Left lung (tissue), 10 donors: Measurements from ENCODE around the gene C2orf49. TPM values are rescaled to one million over a fixed set of nuclear protein-coding genes. Genes with fewer than 3 reads are reported as not detected.

Experiments used
- ATAC-seq: fragments of 200-7000 bp; cut with Tn5 transposase; one replicate; pipeline ENCODE4 v1.9.1; 2020; ENCODE audit warnings: moderate library complexity
- DNase-seq, 4 donors: peaks; one replicate each; pipeline ENCODE4 v3.0.0-alpha.2; 2013 to 2020
- H3K27ac ChIP-seq, 2 donors: fragments of 200-600 bp; sonication (generic) in 1 of 2; one replicate each; pipeline versions ENCODE4 v1.5.0 to v1.8.0; 2020 to 2021
- H3K27me3 ChIP-seq, 2 donors: fragments of 200-600 bp; sonication (generic) in 1 of 2; one replicate each; pipeline versions ENCODE4 v1.5.0 to v1.8.0; 2020 to 2021
- H3K36me3 ChIP-seq, 2 donors: fragments of 200-600 bp; sonication (generic) in 1 of 2; one replicate each; pipeline versions ENCODE4 v1.5.0 to v1.8.0; 2020 to 2021
- H3K4me1 ChIP-seq, 2 donors: fragments of 200-600 bp; one replicate each; pipeline ENCODE4 v1.8.0; 2021
- H3K4me3 ChIP-seq, 2 donors: fragments of 200-600 bp; sonication (generic) in 1 of 2; one replicate each; pipeline versions ENCODE4 v1.5.0 to v1.8.0; 2020 to 2021; ENCODE audit warnings: mild to moderate bottlenecking in 1 of 2
- H3K9me3 ChIP-seq, 2 donors: fragments of 200-600 bp; sonication (generic) in 1 of 2; one replicate each; pipeline versions ENCODE4 v1.5.0 to v1.8.0; 2020 to 2021
- intact Hi-C, 2 donors: fragments of 100-400 bp; cut with DNase I; formaldehyde crosslinking; loops; one replicate each; pipeline versions ENCODE4 v1.11.2 to v1.14.2; 2022
- polyA plus RNA-seq, 6 donors: library from polyadenylated mRNA; unstranded; fragments of 120-200 nt; gene quantifications; one replicate each; pipeline ENCODE4 v1.2.1, GENCODE V29; 2013; ENCODE audit not compliant: insufficient read length in 6 of 6
- total RNA-seq, 2 donors: library from RNA; stranded (reverse); fragmentation: NEBNext Ultra II Directional; extraction: Animal tissue kit (Norgen Biotek cat#: 25700); gene quantifications; one replicate each; pipeline ENCODE4 v1.2.1, GENCODE V29; 2021
- TF ChIP-seq, protein P1 (sequence below), 2 donors: fragments of 200-600 bp; sonication (generic) in 1 of 2; IDR thresholded peaks; one replicate each; pipeline versions ENCODE4 v1.5.0 to v1.8.0; 2021; ENCODE audit warnings: antibody characterized with exemption in 2 of 2
- donor health status: DM: no; HTN: yes; CAD: no.
- donor health status: DM: no; HTN: no; CAD: no.

C2orf49 gene
- total and polyA plus RNA-seq, 8 donors: 15.7 to 29.8 (median 25.3) TPM

DNA sequence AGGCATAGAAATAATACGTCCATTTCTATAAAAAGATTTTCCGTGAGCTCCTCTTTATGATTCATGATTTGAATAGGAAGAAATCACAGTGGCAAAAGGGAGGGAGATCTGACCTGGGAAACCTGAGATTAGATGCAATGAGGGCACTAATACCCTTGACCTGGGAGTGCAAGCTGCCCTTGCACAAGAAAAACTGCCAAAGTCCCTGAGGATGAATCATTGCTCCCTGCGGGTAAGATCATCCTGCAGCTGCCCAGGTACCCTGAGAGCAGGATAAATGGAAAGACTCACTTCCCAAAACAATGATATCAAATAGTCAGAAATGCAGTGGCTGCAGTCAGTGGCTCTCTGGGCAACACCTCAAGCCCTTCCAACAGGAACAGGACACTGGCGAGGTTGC, 49.9 kb downstream of the C2orf49 start:
- DNase-seq (no peak), ATAC-seq (no peak)
- intact Hi-C loops: no loop called here
- H3K36me3 ChIP-seq: no peaks in the 10 kb centered on the region
- peaks cover 0 to 24% of the 10 kb centered on the region in 2 donors for H3K27me3 ChIP-seq
- H3K4me3 ChIP-seq: no peak overlapping the region
- peaks cover 0 to 8% of the 10 kb centered on the region in 2 donors for H3K4me1 ChIP-seq
- TF ChIP-seq, protein P1, sequence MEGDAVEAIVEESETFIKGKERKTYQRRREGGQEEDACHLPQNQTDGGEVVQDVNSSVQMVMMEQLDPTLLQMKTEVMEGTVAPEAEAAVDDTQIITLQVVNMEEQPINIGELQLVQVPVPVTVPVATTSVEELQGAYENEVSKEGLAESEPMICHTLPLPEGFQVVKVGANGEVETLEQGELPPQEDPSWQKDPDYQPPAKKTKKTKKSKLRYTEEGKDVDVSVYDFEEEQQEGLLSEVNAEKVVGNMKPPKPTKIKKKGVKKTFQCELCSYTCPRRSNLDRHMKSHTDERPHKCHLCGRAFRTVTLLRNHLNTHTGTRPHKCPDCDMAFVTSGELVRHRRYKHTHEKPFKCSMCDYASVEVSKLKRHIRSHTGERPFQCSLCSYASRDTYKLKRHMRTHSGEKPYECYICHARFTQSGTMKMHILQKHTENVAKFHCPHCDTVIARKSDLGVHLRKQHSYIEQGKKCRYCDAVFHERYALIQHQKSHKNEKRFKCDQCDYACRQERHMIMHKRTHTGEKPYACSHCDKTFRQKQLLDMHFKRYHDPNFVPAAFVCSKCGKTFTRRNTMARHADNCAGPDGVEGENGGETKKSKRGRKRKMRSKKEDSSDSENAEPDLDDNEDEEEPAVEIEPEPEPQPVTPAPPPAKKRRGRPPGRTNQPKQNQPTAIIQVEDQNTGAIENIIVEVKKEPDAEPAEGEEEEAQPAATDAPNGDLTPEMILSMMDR (IDR thresholded peaks at IDR 0.05): no peak
- H3K9me3 ChIP-seq: no peaks in the 10 kb centered on the region
- no peak overlapping the region for H3K27ac ChIP-seq

DNA sequence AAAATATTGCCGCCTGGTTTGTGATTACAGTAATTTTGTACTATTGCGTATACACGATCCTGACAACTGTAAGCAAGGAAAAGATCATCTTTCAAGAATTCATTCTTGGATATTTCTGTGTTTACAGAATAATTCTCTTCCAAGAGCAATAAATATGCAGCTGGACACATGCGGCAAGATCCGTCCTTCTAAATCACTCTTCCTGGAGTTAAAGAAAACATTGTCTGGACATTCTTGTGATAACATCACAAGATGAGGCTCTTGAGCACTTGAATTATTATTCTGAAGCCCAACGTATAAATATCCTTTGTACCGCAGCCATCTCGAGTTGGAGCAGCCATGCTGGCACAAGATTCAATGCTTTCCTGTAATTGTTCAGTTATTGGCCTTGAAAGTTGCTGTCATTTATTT, 51.6 kb downstream of the C2orf49 start:
- H3K27ac ChIP-seq: no peak overlapping the region
- DNase-seq: peak in 1 of 4 donors; percentile 50

DNA sequence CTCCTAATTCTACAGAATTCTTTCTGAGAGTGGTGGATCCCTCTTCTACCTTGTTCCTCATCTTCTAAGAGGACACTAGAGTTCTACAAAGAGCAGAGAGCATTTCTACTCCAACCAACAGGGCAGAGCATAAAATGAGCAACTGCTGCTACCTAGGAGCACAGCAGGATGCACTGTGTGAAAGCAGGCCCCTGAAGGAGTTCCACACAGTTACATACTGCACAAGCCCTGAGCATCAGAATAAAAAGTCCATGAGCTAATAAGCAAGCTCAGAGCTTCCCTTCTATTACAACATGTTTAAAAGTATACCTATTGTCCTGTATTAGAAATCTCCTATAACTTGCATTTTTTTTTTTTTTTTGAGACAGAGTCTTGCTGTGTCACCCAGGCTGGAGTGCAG, 53.1 kb downstream of the C2orf49 start:
- DNase-seq: no peak
- TF ChIP-seq, protein P1 (IDR thresholded peaks at IDR 0.05): no peak
- Histone ChIP-seq H3K4me1 (peaks cover 0 to 8% of the 10 kb centered on the region in 2 donors), H3K27me3 (peaks cover 0 to 13% of the 10 kb centered on the region in 2 donors), H3K4me3 (no peak overlapping the region), H3K27ac (no peak overlapping the region), H3K9me3 (no peaks in the 10 kb centered on the region), H3K36me3 (no peaks in the 10 kb centered on the region)
- intact Hi-C loops: no loop called here
- no peak for ATAC-seq

More for the DNA sequence above, 51.6 kb downstream of the C2orf49 start:
- no peak overlapping the region for H3K4me3 ChIP-seq
- H3K9me3 ChIP-seq: no peaks in the 10 kb centered on the region
- peaks cover 0 to 8% of the 10 kb centered on the region in 2 donors for H3K4me1 ChIP-seq
- H3K27me3 ChIP-seq: peaks cover 0 to 24% of the 10 kb centered on the region in 2 donors
- no peaks in the 10 kb centered on the region for H3K36me3 ChIP-seq
- intact Hi-C loops: no loop called here
- ATAC-seq: peak; percentile 50
- TF ChIP-seq, protein P1 (IDR thresholded peaks at IDR 0.05): no peak

DNA sequence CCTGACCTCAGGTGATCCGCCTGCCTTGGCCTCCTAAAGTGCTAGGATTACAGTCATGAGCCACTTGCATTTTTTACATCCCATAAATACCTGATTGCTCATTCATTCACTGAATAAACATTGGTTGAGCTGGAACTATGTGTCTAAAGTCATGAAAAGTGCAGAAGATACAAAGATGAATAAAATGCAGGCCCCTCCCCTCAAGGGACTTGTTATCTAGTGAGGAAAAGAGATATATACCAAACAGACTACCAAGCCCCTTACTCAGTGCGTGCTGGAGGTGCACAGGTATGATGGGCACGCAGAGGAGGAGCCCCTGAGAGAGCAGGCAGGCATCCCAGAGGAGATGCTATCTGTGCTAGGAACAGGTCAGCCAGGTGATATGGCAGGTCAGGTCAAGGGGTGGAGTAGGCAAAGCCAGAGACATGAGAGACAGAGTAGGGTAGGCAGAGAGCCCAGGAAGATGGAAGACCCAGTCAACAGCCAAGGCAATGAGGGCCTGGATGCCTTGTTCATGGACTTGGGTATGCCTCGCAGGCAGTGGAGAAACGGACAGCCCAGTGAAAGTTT, 53.8 kb downstream of the C2orf49 start:
- Histone ChIP-seq H3K4me3 (no peak overlapping the region), H3K27me3 (peaks cover 0 to 11% of the 10 kb centered on the region in 2 donors), H3K4me1 (peaks cover 0 to 8% of the 10 kb centered on the region in 2 donors), H3K36me3 (no peaks in the 10 kb centered on the region), H3K9me3 (no peaks in the 10 kb centered on the region), H3K27ac (no peak overlapping the region)
- TF ChIP-seq, protein P1 (IDR thresholded peaks at IDR 0.05): no peak
- intact Hi-C loops: no loop called here
- ATAC-seq (no peak), DNase-seq (no peak)

DNA sequence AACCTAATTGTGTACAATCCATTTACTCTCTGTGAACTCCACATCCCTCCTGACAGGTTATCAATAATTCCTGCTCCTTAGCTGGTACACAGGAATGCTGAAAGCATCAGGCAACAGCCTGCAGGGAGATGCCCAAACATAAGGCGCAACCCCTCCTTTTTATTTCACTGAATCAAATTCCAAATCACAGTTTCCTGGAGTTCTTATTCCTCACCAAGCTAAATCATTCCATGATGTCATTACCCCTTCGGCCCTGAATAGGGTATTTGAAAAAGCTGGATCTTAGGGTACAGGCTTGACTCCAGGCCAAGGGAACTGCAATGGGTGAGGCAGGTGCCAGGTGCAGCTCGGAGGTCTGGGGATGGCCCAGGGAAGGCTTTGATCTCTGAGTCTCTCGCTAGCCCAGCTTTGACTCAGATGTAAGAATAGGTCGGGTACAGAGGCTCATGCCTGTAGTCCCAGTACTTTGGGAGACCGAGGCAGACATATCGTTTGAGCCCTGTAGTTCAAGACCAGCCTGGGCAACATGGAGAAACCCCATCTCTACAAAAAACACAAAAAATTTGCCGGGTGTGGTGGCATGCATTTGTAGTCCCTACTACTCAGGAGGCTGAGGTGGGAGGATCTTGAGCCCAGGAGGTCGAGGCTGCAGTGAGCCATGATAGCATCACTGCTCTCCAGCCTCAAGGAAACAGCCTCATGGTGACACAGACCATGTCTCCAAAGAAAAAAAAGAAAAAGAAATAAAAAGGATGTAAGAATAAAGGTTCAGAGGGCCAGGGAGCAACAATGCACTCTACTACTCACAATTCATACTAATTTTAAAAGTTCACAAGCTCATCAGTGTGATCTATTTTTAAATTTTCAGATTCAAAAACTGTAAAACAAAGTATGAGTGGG, 54.7 kb downstream of the C2orf49 start:
- ATAC-seq (no peak), DNase-seq (no peak)
- H3K9me3 ChIP-seq: no peaks in the 10 kb centered on the region
- intact Hi-C loops: no loop called here
- H3K27me3 ChIP-seq: peaks cover 0 to 13% of the 10 kb centered on the region in 2 donors
- no peak overlapping the region for H3K4me3 ChIP-seq
- H3K4me1 ChIP-seq: peaks cover 0 to 8% of the 10 kb centered on the region in 2 donors
- TF ChIP-seq, protein P1 (IDR thresholded peaks at IDR 0.05): no peak
- no peak overlapping the region for H3K27ac ChIP-seq
- no peaks in the 10 kb centered on the region for H3K36me3 ChIP-seq
